Keratinocyte (primary cell): ENCODE data around the gene RNF152. TPM values are rescaled to one million over a fixed set of nuclear protein-coding genes. Genes with fewer than 3 reads are reported as not detected.

Source experiments
- DNase-seq: peaks from one replicate; pipeline ENCODE4 v3.0.0-alpha.2; 2011; ENCODE audit warnings: low read depth, missing footprints, low spot score
- FAIRE-seq: peaks from 2 replicates; lab custom pipeline; 2011; peaks lifted over from hg19 to GRCh38; lab: Jason Lieb, UNC
- H2AFZ ChIP-seq: 2 replicates; pipeline ENCODE4 v1.6.0; 2012; ENCODE audit warnings: low read length, control low read depth, inconsistent platforms; ENCODE audit not compliant: control insufficient read depth
- H3K27ac ChIP-seq: 2 replicates; pipeline ENCODE4 v1.5.1; 2011; ENCODE audit warnings: low read length; ENCODE audit not compliant: control insufficient read depth, insufficient read depth
- H3K27me3 ChIP-seq: 3 replicates; pipeline ENCODE4 v1.6.0; 2011; ENCODE audit warnings: low read length; ENCODE audit not compliant: control insufficient read depth, insufficient read depth; ENCODE audit errors: extremely low read depth
- H3K36me3 ChIP-seq, 2 experiments: 2 replicates in 1 of 2; 3 replicates in 1 of 2; pipeline ENCODE4 v1.5.1; 2011; ENCODE audit warnings: low read length in 2 of 2, mild to moderate bottlenecking in 1 of 2; ENCODE audit not compliant: control insufficient read depth in 2 of 2, insufficient read depth in 2 of 2; ENCODE audit errors: extremely low read depth in 1 of 2
- H3K4me1 ChIP-seq: 3 replicates; pipeline ENCODE4 v1.5.1; 2011; ENCODE audit warnings: low read length; ENCODE audit not compliant: control insufficient read depth, insufficient read depth; ENCODE audit errors: extremely low read depth
- H3K4me2 ChIP-seq: 3 replicates; pipeline ENCODE4 v1.6.0; 2011; ENCODE audit warnings: low read depth, low read length; ENCODE audit not compliant: control insufficient read depth, insufficient read depth; ENCODE audit errors: extremely low read depth
- H3K4me3 ChIP-seq, 3 experiments: fragments of 200-600 bp in 1 of 3; sonication (generic) in 1 of 3; 2 replicates in 2 of 3; 3 replicates in 1 of 3; pipeline ENCODE4 v1.5.1; 2011 to 2016; ENCODE audit warnings: low read length in 3 of 3, mild to moderate bottlenecking in 3 of 3, control low read depth in 2 of 3, inconsistent platforms in 1 of 3, low read depth in 1 of 3, mixed read lengths in 1 of 3, mixed run types in 1 of 3, moderate library complexity in 1 of 3; ENCODE audit not compliant: control insufficient read depth in 2 of 3, insufficient read depth in 2 of 3; ENCODE audit errors: extremely low read depth in 1 of 3
- H3K79me2 ChIP-seq: 2 replicates; pipeline ENCODE4 v1.6.0; 2012; ENCODE audit warnings: low read length; ENCODE audit not compliant: control insufficient read depth, insufficient read depth
- H3K9ac ChIP-seq: 3 replicates; pipeline ENCODE4 v1.6.0; 2011; ENCODE audit warnings: low read length; ENCODE audit not compliant: control insufficient read depth, insufficient read depth; ENCODE audit errors: extremely low read depth
- H3K9me1 ChIP-seq: 3 replicates; pipeline ENCODE4 v1.6.0; 2011; ENCODE audit warnings: low read length; ENCODE audit not compliant: control insufficient read depth, insufficient read depth; ENCODE audit errors: extremely low read depth
- H3K9me3 ChIP-seq: 2 replicates; pipeline ENCODE4 v1.5.1; 2012; ENCODE audit warnings: low read depth, low read length; ENCODE audit not compliant: control insufficient read depth
- H4K20me1 ChIP-seq: 3 replicates; pipeline ENCODE4 v1.6.0; 2011; ENCODE audit warnings: low read length; ENCODE audit not compliant: control insufficient read depth, insufficient read depth; ENCODE audit errors: extremely low read depth
- EZH2 ChIP-seq: IDR thresholded peaks from one replicate; pipeline ENCODE4 v1.6.1; 2012; ENCODE audit warnings: inconsistent platforms, mild to moderate bottlenecking, low read length, moderate library complexity
- dilution Hi-C: fragments of 300-500 bp; cut with MboI; formaldehyde crosslinking; loops from one replicate; pipeline ENCODE4 v1.7.0; 2020; ENCODE audit warnings: low sequenced_read_pairs; ENCODE audit not compliant: extremely low pct_ligation_motif_present
- polyA plus RNA-seq, 5 experiments: library from polyadenylated mRNA; depleted of rRNA in 3 of 5; stranded (reverse) in 3 of 5; stranded (forward) in 1 of 5; unstranded in 1 of 5; fragments of >200 nt; gene quantifications; 1 replicate in 1 of 5; 2 replicates in 3 of 5; 3 replicates in 1 of 5; pipeline versions ENCODE4 v1.2.1 to v1.2.3, GENCODE V29; 2011 to 2012; ENCODE audit warnings: missing spikeins in 2 of 5, low read depth in 1 of 5, low replicate concordance in 1 of 5
- TF ChIP-seq, protein P1 (sequence below), 3 experiments: IDR thresholded peaks in 1 of 3; conservative IDR thresholded peaks in 1 of 3; optimal IDR thresholded peaks in 1 of 3; 2 replicates in 2 of 3; 3 replicates in 1 of 3; pipeline versions ENCODE3 to v1.5.1; 2011; ENCODE audit warnings: low read length in 3 of 3, mild to moderate bottlenecking in 3 of 3, moderate library complexity in 2 of 3, control low read depth in 1 of 3, inconsistent platforms in 1 of 3; ENCODE audit not compliant: insufficient read depth in 2 of 3; ENCODE audit errors: extremely low read depth in 1 of 3

The RNF152 gene
- polyA plus RNA-seq, 1 donor (not counting 4 experiments of a cell fraction or from before 2014, with no cell fraction given), result 10.1 TPM

DNA sequence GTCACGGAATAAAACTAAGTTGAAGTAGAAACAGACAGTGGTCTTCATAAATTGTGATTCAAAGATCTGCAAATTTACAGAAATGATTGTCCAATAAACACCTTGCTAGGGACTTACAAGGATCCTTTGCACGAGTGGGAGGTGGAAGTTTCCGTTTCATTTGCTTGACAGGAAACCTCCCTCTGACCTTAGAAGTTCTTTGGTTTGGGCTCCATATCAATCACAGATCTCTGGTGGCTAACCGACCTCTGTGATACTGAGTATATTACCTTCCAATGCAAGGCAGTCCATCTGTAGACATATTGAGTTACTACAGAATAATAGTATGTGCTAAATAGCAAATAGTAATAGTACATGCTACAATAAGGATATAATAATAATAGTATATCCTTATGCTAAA is 33.7 kb upstream of the RNF152 start:
- Histone ChIP-seq H3K9me3 (peaks cover 4% of the 10 kb centered on the region), H3K4me3 (no peak overlapping the region), H3K27me3 (no peaks in the 10 kb centered on the region), H3K4me2 (no peak overlapping the region), H3K36me3 (no peaks in the 10 kb centered on the region), H3K79me2 (no peaks in the 10 kb centered on the region), H3K4me1 (peaks cover 12% of the 10 kb centered on the region), H3K9me1 (no peaks in the 10 kb centered on the region), H3K27ac (no peak overlapping the region), H4K20me1 (no peaks in the 10 kb centered on the region), H2AFZ (no peak overlapping the region), H3K9ac (no peak overlapping the region)
- FAIRE-seq (no peak), DNase-seq (no peak)
- dilution Hi-C loops, result no loop called here
- TF ChIP-seq, protein P1, sequence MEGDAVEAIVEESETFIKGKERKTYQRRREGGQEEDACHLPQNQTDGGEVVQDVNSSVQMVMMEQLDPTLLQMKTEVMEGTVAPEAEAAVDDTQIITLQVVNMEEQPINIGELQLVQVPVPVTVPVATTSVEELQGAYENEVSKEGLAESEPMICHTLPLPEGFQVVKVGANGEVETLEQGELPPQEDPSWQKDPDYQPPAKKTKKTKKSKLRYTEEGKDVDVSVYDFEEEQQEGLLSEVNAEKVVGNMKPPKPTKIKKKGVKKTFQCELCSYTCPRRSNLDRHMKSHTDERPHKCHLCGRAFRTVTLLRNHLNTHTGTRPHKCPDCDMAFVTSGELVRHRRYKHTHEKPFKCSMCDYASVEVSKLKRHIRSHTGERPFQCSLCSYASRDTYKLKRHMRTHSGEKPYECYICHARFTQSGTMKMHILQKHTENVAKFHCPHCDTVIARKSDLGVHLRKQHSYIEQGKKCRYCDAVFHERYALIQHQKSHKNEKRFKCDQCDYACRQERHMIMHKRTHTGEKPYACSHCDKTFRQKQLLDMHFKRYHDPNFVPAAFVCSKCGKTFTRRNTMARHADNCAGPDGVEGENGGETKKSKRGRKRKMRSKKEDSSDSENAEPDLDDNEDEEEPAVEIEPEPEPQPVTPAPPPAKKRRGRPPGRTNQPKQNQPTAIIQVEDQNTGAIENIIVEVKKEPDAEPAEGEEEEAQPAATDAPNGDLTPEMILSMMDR (optimal IDR thresholded peaks at IDR 0.05 in 1 of 3, IDR thresholded peaks at IDR 0.05 in 1 of 3, conservative IDR thresholded peaks at IDR 0.05 in 1 of 3; ENCODE audit: extremely low read depth in 1 of 3, insufficient read depth in 2 of 3, low read length in 3 of 3), result no peak
- no peak for TF ChIP-seq EZH2

DNA sequence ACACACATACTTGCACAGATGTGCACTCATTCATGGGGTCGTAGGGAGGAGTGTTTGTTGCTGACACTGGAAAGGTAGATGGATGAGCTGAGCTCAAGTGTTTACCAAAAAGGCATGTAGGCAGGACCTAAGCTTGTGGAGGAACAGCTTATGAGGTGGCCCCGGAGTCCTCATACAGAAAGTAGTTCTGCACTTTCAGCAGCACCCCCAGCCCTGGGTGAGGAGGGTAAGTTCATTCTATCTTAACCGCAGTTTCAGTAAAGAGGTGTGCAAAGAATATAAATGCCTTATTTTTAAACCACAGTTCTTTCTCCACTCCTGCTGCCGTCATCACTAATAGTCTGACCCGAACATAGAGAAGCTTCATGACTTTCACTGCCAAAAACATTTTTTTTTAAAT is 31.7 kb upstream of the RNF152 start:
- Histone ChIP-seq H3K9ac (no peak overlapping the region), H3K4me3 (no peak overlapping the region), H3K4me1 (peaks cover 1% of the 10 kb centered on the region), H3K79me2 (no peaks in the 10 kb centered on the region), H3K9me3 (peaks cover 4% of the 10 kb centered on the region), H2AFZ (no peak overlapping the region), H3K4me2 (no peak overlapping the region), H3K27me3 (no peaks in the 10 kb centered on the region), H4K20me1 (no peaks in the 10 kb centered on the region), H3K9me1 (no peaks in the 10 kb centered on the region), H3K27ac (no peak overlapping the region), H3K36me3 (no peaks in the 10 kb centered on the region)
- FAIRE-seq, result no peak
- TF ChIP-seq, protein P1 (optimal IDR thresholded peaks at IDR 0.05 in 1 of 3, IDR thresholded peaks at IDR 0.05 in 1 of 3, conservative IDR thresholded peaks at IDR 0.05 in 1 of 3; ENCODE audit: extremely low read depth in 1 of 3, insufficient read depth in 2 of 3, low read length in 3 of 3), result no peak
- TF ChIP-seq EZH2, result no peak
- DNase-seq, result no peak
- dilution Hi-C loops, result no loop called here
